GM12875 (cell line): ENCODE results near the gene GAB2.

Experiments used
- H3K4me3 ChIP-seq: one replicate; pipeline ENCODE4 v1.5.1; 2011; ENCODE audit warnings: low read depth, low read length, control low read depth
- TF ChIP-seq, protein P1 (sequence below): IDR thresholded peaks from 2 replicates; pipeline ENCODE4 v1.5.1; 2011; ENCODE audit warnings: low read depth, mild to moderate bottlenecking, control low read depth, inconsistent platforms, low read length, moderate library complexity, borderline replicate concordance; ENCODE audit not compliant: insufficient read depth

Gene GAB2

DNA sequence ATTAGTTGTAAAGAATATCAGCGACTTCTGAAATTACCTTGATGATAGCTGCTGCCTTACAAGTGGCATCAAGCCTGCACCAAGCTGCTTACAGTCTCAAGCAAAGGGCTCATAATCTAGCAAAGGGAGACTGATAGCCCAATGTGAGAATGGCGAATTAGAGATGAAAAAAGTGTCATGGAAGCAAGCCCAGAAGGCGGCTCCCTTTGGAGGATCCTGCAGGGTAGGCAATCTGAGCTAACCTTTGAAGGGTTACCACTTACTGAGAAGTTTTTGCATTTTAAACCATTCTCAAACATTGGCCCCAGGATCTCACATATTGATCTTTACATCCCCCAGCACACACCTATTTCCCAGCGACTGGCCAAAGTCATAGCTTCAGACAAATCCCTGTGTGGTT is 18.5 kb downstream of the GAB2 start:
- TF ChIP-seq, protein P1, sequence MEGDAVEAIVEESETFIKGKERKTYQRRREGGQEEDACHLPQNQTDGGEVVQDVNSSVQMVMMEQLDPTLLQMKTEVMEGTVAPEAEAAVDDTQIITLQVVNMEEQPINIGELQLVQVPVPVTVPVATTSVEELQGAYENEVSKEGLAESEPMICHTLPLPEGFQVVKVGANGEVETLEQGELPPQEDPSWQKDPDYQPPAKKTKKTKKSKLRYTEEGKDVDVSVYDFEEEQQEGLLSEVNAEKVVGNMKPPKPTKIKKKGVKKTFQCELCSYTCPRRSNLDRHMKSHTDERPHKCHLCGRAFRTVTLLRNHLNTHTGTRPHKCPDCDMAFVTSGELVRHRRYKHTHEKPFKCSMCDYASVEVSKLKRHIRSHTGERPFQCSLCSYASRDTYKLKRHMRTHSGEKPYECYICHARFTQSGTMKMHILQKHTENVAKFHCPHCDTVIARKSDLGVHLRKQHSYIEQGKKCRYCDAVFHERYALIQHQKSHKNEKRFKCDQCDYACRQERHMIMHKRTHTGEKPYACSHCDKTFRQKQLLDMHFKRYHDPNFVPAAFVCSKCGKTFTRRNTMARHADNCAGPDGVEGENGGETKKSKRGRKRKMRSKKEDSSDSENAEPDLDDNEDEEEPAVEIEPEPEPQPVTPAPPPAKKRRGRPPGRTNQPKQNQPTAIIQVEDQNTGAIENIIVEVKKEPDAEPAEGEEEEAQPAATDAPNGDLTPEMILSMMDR: no peak
- no peak overlapping the region for H3K4me3 ChIP-seq

GRCh38 chr11:78398715-78399114 is 18.9 kb downstream of the GAB2 start:
- TF ChIP-seq, protein P1: no peak

GRCh38 chr11:78397398-78397797 is 20.2 kb downstream of the GAB2 start:
- H3K4me3 ChIP-seq: no peak overlapping the region
- TF ChIP-seq, protein P1: no peak

More at GRCh38 chr11:78398715-78399114, 18.9 kb downstream of the GAB2 start:
- H3K4me3 ChIP-seq: no peak overlapping the region

DNA sequence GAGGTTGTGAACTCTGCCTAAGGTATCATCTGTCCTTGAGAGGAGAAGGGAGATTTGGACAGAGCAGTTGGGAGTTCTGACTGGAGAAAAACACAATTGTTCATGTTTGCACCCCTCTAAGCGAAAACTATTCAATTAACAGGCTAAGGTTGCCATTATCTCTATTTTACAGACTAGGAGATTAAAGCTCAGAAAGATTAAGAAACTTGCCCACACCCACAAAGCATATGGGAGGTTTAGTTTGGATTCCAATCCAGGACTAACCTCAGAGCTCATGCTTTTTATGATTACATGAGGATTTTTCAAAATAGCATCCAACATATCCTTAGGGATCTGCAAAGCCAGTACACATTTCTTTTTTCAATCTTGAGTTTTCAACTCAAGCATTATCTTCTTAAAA is 22.0 kb downstream of the GAB2 start:
- TF ChIP-seq, protein P1: no peak
- no peak overlapping the region for H3K4me3 ChIP-seq

DNA sequence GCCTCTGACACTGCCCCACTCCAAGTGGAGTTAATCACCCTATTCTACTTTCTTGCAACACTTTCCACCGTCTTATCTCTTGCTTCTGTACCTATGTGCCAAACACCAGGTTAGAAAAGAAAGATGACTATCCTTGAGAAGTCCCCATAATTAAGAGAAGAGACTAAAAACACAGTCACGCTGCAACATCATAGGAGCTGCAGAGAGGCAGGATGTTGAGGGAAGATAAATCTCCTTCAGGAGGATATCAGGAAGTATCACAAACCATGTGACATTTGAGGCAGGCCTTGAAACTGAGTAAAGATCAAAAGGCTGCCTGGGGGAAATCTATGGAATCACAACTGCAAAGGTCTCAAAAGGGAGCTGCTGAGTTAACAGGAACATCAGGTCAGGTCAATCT is 24.8 kb downstream of the GAB2 start:
- TF ChIP-seq, protein P1: no peak
- no peak overlapping the region for H3K4me3 ChIP-seq

DNA sequence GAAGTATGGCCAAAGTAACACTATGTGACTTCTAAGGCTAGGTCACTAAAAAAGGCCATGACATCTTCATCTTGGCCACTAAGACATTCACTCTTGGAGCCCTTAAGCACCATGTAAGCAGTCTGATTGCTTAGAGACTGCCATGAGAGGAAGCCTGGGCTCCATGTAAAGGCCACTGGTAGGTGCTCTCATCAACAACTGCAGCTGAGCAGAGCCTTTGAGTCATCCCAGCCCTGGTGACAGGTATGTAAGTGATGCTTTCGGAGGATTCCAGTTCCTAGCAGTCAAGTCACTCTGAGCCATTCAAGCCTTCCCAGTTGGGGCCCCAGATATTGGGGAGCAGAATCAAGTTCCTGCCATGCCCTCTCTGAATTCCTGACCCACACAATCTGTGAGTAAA is 26.2 kb downstream of the GAB2 start:
- no peak overlapping the region for H3K4me3 ChIP-seq
- TF ChIP-seq, protein P1: no peak

DNA sequence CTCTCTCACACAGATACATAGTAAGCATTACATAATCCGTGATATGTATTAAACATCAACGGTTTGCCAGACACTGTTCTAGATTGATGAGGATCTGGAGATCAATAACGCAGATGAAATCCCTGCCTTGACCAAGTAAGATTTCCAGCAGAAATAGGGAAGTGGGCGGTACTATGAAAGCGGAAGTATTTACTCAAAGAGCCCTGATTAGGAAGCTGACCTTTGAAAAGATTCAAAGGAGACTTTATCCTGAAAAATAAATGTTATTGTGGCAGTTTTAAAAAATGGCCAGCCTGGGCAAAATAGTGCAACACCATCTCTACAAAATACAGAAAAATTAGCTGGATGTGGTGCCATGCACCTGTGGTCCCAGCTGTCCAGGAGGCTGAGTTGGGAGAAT is 26.8 kb downstream of the GAB2 start:
- H3K4me3 ChIP-seq: no peak overlapping the region
- TF ChIP-seq, protein P1: no peak
